HS-27A (cell line): ENCODE measurements around the gene NEBL.

Source experiments
- DNase-seq: peaks from one replicate; pipeline ENCODE4 v3.0.0-alpha.2; 2012; ENCODE audit warnings: low read depth, missing footprints

Gene NEBL

DNA sequence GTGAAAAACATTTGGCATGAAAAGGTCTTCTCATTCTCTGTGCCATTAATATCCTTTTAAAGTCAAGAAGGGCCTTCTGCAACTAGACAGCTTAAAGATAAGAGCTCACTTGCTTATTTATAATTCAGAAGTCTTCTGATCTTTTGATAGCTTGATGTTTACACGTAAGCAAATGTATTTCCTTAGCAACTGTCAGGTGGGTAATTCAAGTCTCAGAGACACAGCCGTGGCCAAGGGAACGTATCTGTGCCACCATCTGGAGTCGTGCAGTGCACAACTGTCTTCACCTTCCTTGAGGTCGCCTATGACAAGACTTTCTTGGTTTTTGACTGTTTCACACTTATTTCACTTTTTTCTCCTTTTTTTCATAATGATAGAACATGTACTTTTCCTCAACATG, 4.0 kb upstream of the NEBL start:
- no peak for DNase-seq

DNA sequence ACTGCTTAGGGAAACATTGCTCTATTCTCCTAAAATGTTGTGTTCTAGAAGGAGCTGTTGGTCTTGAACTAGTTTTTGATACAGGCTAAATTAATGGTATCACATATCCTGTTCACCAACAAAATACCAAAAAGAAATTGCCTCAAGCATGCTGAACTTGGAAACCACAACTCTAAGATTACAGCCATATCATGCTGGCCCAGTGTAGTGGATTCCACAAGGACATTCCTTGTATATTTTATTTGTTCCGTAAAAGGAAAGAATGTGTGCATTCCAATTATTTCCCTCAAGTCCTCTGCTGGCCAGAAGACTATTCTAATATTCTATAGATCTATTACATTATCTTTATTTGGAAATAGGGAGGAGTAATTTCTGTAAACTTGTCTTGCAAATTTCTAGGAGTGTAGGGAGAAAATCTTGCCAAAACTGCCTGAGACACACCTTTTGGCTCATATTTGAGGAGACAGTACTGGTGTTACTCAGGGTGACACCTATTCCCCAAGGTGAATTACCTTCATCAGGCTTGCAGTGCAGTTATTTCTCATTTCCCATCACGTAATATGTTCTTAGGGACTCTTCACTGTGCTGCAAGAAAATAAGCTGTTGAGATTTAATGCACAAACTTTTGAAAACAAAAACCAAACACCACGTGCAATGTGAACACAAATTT, 1.9 kb upstream of the NEBL start:
- no peak for DNase-seq

GRCh38 chr10:20893297-20893696, 3.8 kb downstream of the NEBL start:
- DNase-seq, result no peak

- DNase-seq, result no peak
These were observed 4.3 kb downstream of the NEBL start for GRCh38 chr10:20892796-20893195.

GRCh38 chr10:20892011-20892585, 5.0 kb downstream of the NEBL start:
- DNase-seq, result no peak

DNA sequence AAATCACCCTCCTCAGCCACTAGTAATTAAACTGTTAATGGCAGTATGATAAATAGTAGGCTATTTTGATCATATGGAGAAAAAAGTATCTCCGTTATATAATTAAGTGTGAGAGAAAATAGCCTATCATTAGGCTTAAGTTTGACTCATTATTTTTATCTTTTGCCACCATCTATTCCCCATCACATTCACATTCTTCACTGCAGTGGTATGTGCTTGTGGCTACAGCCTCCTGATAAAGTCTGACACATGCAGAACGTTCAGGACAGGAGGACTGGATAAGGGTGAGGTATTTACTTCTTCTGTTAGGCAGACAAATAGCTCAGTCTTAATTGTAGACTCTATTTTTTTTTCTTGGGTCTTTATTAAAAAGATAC, 5.8 kb downstream of the NEBL start:
- peak; percentile 39 for DNase-seq

DNA sequence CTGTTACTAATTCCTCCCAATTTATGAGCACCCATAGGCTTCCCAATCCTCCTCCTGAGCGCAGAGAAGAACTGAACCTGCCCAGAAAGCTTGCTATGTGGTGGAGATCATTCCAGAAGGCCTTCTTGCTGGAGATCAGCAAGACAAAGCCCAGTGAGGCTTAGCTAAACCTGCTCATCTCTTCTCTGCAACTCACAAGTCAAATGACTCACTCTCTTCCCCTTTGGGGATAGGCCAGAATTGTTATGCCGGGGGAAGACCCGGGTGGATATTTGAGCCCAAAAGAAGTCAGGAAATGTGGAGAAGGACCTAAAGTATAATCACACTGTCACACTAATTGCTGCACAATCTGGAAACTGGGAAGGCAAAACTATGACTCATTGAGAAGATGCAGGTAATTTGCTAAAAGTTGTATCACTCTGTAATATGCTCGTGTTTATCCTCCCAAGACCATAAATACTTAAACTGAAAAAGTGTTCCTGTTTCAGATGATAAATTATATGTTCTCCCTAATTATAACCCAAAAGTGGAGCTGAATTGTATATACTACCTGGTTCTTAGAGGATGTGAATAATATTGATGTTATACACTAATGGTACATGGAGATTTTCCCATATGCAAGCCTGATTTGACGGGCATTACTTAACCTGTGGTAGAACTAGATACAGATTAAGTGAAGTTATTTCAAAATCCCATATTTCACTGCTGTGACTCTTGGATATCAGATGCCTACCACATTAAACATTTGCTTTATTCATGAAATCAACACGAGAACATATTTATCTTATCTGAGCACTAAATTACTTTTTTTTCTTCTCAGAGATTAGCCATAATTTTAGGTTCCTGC, 6.4 kb downstream of the NEBL start:
- DNase-seq, result no peak

DNA sequence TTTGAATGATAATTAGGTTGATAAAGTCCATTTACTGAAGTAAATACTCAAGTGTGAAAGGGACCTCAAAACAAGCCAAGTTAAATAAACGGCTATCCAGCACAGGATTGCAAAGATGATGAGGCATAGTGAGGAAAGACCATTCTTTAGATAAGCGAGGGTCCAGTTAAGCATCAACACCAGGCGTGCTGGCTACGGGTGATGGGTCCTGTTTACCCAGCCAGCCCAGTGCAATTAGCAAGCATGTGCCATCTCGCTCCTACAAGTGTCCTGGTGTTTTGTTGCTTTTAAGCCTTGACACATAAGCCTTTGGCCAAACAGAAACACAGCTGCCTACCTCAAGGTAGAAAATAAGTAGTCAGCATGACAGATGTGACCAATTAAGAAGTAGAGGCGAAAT, 7.1 kb downstream of the NEBL start:
- no peak for DNase-seq

GRCh38 chr10:20888620-20889330, 8.3 kb downstream of the NEBL start:
- no peak for DNase-seq

GRCh38 chr10:20887706-20888555, 9.2 kb downstream of the NEBL start:
- no peak for DNase-seq

- DNase-seq, result no peak
These were observed 11.4 kb downstream of the NEBL start for GRCh38 chr10:20885678-20886077.

GRCh38 chr10:20883552-20883951, 13.6 kb downstream of the NEBL start:
- DNase-seq, result no peak

DNA sequence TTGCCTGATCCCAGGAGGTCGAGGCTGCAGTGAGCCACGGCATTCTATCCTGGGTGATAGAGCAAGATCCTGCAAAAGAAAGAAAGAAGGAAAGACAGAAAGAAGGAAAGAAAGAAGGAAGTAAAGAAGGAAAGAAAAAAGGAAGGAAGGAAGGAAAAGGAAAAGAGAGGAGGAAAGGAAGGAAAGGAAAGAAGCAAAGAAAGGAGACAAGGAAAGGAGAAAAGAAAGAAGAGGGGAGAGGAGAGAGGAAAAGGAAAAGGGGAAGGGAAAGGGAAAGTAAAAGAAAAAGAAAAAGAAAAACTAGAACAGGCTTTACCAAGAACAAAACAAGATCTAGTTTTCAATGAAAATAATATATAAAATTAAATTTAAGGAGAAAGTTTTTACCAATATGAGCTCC, 15.0 kb downstream of the NEBL start:
- DNase-seq, result no peak

GRCh38 chr10:20879136-20879535, 18.0 kb downstream of the NEBL start:
- no peak for DNase-seq

- DNase-seq, result peak; percentile 29
These were observed 18.8 kb downstream of the NEBL start for GRCh38 chr10:20877986-20878983.

GRCh38 chr10:20877554-20877953, 19.6 kb downstream of the NEBL start:
- no peak for DNase-seq

DNA sequence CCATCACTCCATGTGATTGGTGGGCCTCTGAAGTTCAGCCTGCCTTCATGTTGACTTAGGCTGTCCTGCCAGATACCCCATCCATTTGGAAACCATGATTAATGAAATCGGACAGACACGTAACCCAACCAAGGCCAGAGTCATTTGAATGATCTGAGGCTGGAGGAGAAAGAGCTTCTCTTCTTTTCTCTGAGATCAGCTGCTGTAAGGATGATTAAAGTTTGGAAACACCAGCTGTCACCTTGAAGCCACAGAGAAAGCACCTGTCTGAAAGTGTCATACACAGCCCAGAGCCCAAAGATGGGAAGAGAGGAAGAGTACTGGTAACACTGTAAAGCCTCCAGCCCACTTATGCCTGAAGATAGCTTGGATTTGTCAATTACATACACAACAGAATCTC, 22.9 kb downstream of the NEBL start:
- no peak for DNase-seq

DNA sequence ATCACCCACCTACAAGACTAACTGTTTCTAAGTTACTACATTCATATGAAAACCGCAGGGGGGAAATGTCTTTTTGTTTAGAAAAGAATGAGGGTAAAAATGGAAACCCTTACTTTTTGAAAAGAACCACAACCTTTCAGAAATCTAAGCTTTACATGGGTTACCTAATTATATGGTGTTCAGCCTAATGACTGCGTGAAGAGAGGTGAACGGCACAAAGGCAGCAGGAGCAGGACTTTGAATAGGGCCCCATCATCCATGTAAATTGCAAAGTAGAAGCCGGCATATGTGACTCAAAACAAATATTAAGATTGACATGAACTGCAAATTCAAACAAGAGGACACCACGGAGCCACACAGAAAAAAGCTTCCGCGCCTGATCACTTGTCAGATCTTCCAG, 25.1 kb downstream of the NEBL start:
- DNase-seq, result no peak

DNA sequence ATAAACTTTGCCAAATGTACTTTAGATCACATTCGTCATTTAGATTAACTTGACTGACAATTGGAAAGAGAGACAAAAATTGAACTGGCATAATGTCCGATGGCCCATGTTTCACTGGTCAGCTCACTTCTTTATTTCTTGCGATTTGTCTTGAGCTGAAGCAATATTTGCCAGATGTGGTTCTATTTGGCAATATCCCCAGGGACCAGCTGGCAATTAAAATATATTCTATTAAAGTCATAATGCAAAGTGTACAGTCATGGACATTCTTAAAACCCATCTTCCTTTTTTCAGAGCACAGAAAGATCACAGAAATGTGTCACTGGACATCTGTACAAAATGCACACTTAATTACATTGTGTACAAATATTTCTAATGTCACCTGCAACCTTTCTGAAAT, 26.3 kb downstream of the NEBL start:
- DNase-seq, result no peak

GRCh38 chr10:20863008-20863407, 34.1 kb downstream of the NEBL start:
- no peak for DNase-seq
